Panc1 (cell line): Measurements from ENCODE around the gene STK35.

ENCODE experiments used
- SIN3A ChIP-seq: IDR thresholded peaks from 2 replicates; pipeline ENCODE4 v1.6.1; 2012; ENCODE audit warnings: low read depth, mild to moderate bottlenecking, low read length, moderate library complexity, borderline replicate concordance; ENCODE audit not compliant: insufficient read depth
- TF ChIP-seq, protein P1 (sequence below): fragments of 450-650 bp; IDR thresholded peaks from 2 replicates; pipeline ENCODE4 v1.5.1; 2017; ENCODE audit warnings: mild to moderate bottlenecking

DNA sequence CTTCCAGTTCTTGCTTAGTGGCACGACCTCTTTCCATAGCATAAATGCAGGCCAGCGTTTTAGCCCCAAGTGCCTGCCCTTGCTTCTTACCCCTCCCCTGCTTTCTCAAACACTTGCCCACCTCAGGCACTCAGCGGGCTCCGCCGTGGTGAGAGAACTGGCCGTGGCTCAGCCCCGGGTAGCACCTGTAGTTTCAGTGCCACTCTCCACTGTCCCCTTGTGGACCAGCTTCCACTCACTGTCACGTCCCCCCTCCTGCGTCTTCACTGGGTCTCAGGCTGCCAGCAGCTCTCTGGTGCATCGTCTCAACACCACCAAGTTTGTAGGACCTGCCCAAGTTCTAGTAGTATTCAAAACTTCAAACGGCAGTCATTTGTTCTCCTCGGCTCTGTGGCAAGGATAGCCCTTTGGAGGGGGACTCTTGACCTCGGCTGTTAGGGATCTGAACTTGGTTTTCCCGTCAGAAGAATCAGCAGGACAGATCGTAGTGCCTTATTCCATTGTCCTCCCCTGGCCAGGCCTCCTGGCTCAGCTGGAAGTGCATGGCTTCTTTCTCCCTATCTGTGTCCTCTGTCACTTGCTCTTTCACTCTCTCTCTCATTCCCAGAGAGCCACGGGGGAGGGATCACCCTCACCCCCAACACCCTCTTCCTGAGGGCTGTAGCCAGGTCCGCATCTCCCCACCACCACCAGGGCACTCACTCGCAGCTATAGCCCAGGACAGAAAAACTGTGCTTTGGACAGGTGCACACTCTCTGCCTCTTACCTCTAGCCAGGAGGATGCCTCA, 44.6 kb downstream of the STK35 start:
- TF ChIP-seq, protein P1, sequence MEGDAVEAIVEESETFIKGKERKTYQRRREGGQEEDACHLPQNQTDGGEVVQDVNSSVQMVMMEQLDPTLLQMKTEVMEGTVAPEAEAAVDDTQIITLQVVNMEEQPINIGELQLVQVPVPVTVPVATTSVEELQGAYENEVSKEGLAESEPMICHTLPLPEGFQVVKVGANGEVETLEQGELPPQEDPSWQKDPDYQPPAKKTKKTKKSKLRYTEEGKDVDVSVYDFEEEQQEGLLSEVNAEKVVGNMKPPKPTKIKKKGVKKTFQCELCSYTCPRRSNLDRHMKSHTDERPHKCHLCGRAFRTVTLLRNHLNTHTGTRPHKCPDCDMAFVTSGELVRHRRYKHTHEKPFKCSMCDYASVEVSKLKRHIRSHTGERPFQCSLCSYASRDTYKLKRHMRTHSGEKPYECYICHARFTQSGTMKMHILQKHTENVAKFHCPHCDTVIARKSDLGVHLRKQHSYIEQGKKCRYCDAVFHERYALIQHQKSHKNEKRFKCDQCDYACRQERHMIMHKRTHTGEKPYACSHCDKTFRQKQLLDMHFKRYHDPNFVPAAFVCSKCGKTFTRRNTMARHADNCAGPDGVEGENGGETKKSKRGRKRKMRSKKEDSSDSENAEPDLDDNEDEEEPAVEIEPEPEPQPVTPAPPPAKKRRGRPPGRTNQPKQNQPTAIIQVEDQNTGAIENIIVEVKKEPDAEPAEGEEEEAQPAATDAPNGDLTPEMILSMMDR, result no peak
- TF ChIP-seq SIN3A, result no peak
